ENCODE results near the gene FKRP. TPM values are rescaled to one million over a fixed set of nuclear protein-coding genes. Genes with fewer than 3 reads are reported as not detected.
A peak's percentile ranks its signal among the peaks of the same experiment; 100 is the strongest.

Gene FKRP
- total and polyA plus RNA-seq, 7 experiments from 2014 or later: 1.8 to 29.8 (median 19.6) TPM

- peak overlapping the region; percentile 89 to 99 (median 97) for H3K27ac Mint-ChIP-seq
- H3K9me3 Mint-ChIP-seq: no peaks in the 10 kb centered on the region
These were observed 27.5 kb upstream of the FKRP start for GRCh38 chr19:46718157-46718933.

GRCh38 chr19:46718934-46719622, 26.8 kb upstream of the FKRP start:
- ChIA-PET CTCF (interaction anchor here (1.2 kb wide), 1 partner anchor 14 kb away, joined by 8 read pairs; no protein-coding TSS in a partner anchor), POLR2A (interaction anchor here (0.6 to 1.1 kb wide), 4 partner anchors 15 to 443 kb away, joined by 3 to 6 read pairs (median 4); partner anchors contain the start of gene CALM3)
- no peaks in the 10 kb centered on the region for H3K9me3 ChIP-seq (ENCODE audit: control insufficient read depth in 2 of 3, low read length in 3 of 3)
- peak overlapping the region; percentile 98 for H3K27ac ChIP-seq (ENCODE audit: low read depth, low read length)
- no peaks in the 10 kb centered on the region for H3K9me3 Mint-ChIP-seq
- no peaks in the 10 kb centered on the region for H3K27me3 ChIP-seq (ENCODE audit: control insufficient read depth in 2 of 2, insufficient read depth in 2 of 2, low read length in 2 of 2)
- DNase-seq (no peak), ATAC-seq (no peak)
- H3K36me3 ChIP-seq (ENCODE audit: control insufficient read depth in 2 of 3, insufficient read depth in 3 of 3, low read length in 3 of 3): peaks cover 0 to 52% (median 0%) of the 10 kb centered on the region in 3 experiments
- no peaks in the 10 kb centered on the region for H3K27me3 Mint-ChIP-seq
- intact Hi-C loops (cut with micrococcal nuclease): loop anchor here (1.0 to 10.0 kb wide), 9 partner anchors 9 to 766 kb away; partner anchors contain the start of genes BBC3 (in 1 of the 2), CALM3 (in 1 of the 2), FKRP (in 1 of the 2) and INAFM1 (in 1 of the 2)
- peaks cover 29% of the 10 kb centered on the region in 2 donors for H3K4me1 ChIP-seq (ENCODE audit: control insufficient read depth in 2 of 2, insufficient read depth in 2 of 2, low read length in 2 of 2)
- no peak overlapping the region for H3K4me3 ChIP-seq (ENCODE audit: low read length)
- peak overlapping the region; percentile 36 to 98 (median 94) for H3K4me3 Mint-ChIP-seq
- peaks cover 25 to 45% (median 36%) of the 10 kb centered on the region in 7 donors for H3K4me1 Mint-ChIP-seq
- peak overlapping the region; percentile 28 to 99 (median 94) for H3K27ac Mint-ChIP-seq
- H3K36me3 Mint-ChIP-seq: peaks cover 0 to 36% (median 0%) of the 10 kb centered on the region in 5 donors

More at GRCh38 chr19:46718157-46718933, 27.5 kb upstream of the FKRP start:
- POLR2A ChIA-PET: interaction anchor here (0.6 to 1.1 kb wide), 5 partner anchors 10 to 443 kb away, joined by 3 to 6 read pairs (median 4); partner anchors contain the start of gene CALM3
- ATAC-seq (peak; percentile 51), DNase-seq (peak in 8 of 9 donors; percentile 60 to 75 (median 66))
- H3K27me3 Mint-ChIP-seq: no peaks in the 10 kb centered on the region
- peaks cover 0 to 39% (median 0%) of the 10 kb centered on the region in 5 donors for H3K36me3 Mint-ChIP-seq
- H3K4me3 Mint-ChIP-seq: peak overlapping the region; percentile 89 to 98 (median 95)
- no peaks in the 10 kb centered on the region for H3K27me3 ChIP-seq (ENCODE audit: control insufficient read depth in 2 of 2, insufficient read depth in 2 of 2, low read length in 2 of 2)
- intact Hi-C loops (cut with micrococcal nuclease): loop anchor here (1.0 to 10.0 kb wide), 9 partner anchors 10 to 766 kb away; partner anchors contain the start of genes BBC3 (in 1 of the 2), CALM3 (in 1 of the 2), FKRP (in 1 of the 2) and INAFM1 (in 1 of the 2)
- H3K4me3 ChIP-seq (ENCODE audit: low read length): peak overlapping the region; percentile 97
- peaks cover 29% of the 10 kb centered on the region in 2 donors for H3K4me1 ChIP-seq (ENCODE audit: control insufficient read depth in 2 of 2, insufficient read depth in 2 of 2, low read length in 2 of 2)
- H3K36me3 ChIP-seq (ENCODE audit: control insufficient read depth in 2 of 3, insufficient read depth in 3 of 3, low read length in 3 of 3): peaks cover 0 to 45% (median 0%) of the 10 kb centered on the region in 3 experiments
- H3K27ac ChIP-seq (ENCODE audit: low read depth, low read length): peak overlapping the region; percentile 98
- H3K4me1 Mint-ChIP-seq: peaks cover 28 to 49% (median 42%) of the 10 kb centered on the region in 7 donors
- no peaks in the 10 kb centered on the region for H3K9me3 ChIP-seq (ENCODE audit: control insufficient read depth in 2 of 3, low read length in 3 of 3)
- CTCF ChIA-PET: interaction anchor here (0.6 to 1.2 kb wide), 5 partner anchors 10 to 1290 kb away, joined by 3 to 8 read pairs (median 4); no protein-coding TSS in a partner anchor

GRCh38 chr19:46719629-46720502, 26.0 kb upstream of the FKRP start:
- CTCF ChIA-PET: no interaction called here

DNA sequence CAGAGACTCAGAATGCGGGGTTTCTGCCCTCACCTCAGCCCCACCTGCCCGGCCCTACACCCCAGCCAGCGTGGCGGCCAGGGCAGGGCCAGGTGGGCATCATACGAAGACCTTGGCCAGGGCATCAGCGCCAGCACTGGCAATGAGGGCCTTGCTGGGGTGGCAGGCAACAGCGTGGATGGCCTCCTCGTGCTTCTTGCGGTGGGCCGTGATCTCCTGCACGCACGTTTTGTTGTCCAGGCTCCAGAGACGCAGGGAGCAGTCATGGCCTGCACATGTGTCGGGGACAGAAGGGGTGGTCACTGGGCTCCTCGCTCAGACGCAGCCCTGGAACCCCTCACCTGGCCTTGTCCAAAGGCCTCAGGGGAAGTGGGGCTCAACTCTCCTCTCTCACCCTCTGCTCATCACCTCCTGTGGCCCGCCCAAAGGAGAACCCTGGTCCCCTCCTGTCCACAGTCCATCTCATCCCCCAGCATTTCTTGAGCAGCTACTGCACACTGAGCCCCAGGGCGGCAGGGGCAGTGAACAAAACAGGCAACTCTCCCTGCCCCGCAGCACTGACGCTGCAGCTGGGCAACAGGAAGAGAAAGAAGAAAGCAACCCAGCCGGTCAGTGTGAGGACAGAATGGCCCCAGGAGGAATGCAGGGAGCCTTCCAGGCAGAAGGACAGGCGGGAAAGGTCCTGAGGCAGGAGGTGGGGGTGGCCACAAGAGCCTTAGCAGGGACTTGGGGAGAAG, 25.2 kb upstream of the FKRP start:
- Mint-ChIP-seq H3K36me3 (peaks cover 0 to 30% (median 2%) of the 10 kb centered on the region in 5 donors), H3K4me1 (peaks cover 21 to 37% (median 25%) of the 10 kb centered on the region in 7 donors), H3K4me3 (peak overlapping the region in 2 of 10 donors; percentile 21 to 42), H3K27ac (no peak overlapping the region), H3K27me3 (no peaks in the 10 kb centered on the region), H3K9me3 (no peaks in the 10 kb centered on the region)
- ChIA-PET POLR2A (interaction anchor here (0.7 kb wide), 1 partner anchor 84 kb away, joined by 3 read pairs; no protein-coding TSS in a partner anchor), CTCF (no interaction called here)
- Histone ChIP-seq H3K27me3 (ENCODE audit: control insufficient read depth in 2 of 2, insufficient read depth in 2 of 2, low read length in 2 of 2) (no peaks in the 10 kb centered on the region), H3K36me3 (ENCODE audit: control insufficient read depth in 2 of 3, insufficient read depth in 3 of 3, low read length in 3 of 3) (peaks cover 0 to 68% (median 3%) of the 10 kb centered on the region in 3 experiments), H3K4me3 (ENCODE audit: low read length) (no peak overlapping the region), H3K27ac (ENCODE audit: low read depth, low read length) (no peak overlapping the region), H3K9me3 (ENCODE audit: control insufficient read depth in 2 of 3, low read length in 3 of 3) (no peaks in the 10 kb centered on the region), H3K4me1 (ENCODE audit: control insufficient read depth in 2 of 2, insufficient read depth in 2 of 2, low read length in 2 of 2) (peaks cover 20% of the 10 kb centered on the region in 2 donors)
- intact Hi-C loops (cut with micrococcal nuclease): no loop called here
- DNase-seq: no peak
- no peak for ATAC-seq

More at GRCh38 chr19:46719629-46720502, 26.0 kb upstream of the FKRP start:
- peaks cover 25 to 26% of the 10 kb centered on the region in 2 donors for H3K4me1 ChIP-seq (ENCODE audit: control insufficient read depth in 2 of 2, insufficient read depth in 2 of 2, low read length in 2 of 2)
- H3K4me3 ChIP-seq (ENCODE audit: low read length): no peak overlapping the region
- H3K4me1 Mint-ChIP-seq: peaks cover 24 to 41% (median 31%) of the 10 kb centered on the region in 7 donors
- no peak overlapping the region for H3K27ac ChIP-seq (ENCODE audit: low read depth, low read length)
- ATAC-seq (no peak), DNase-seq (no peak)
- POLR2A ChIA-PET: interaction anchor here (0.6 kb wide), 1 partner anchor 14 kb away, joined by 3 read pairs; no protein-coding TSS in a partner anchor
- peak overlapping the region in 5 of 9 donors; percentile 3 to 98 (median 36) for H3K27ac Mint-ChIP-seq
- peaks cover 0 to 33% (median 0%) of the 10 kb centered on the region in 5 donors for H3K36me3 Mint-ChIP-seq
- intact Hi-C loops (cut with micrococcal nuclease): loop anchor here (1.0 to 10.0 kb wide), 6 partner anchors 8 to 765 kb away; partner anchors contain the start of genes BBC3 (in 1 of the 2), INAFM1 (in 1 of the 2), KPTN (in 1 of the 2) and ZC3H4 (in 1 of the 2)
- no peaks in the 10 kb centered on the region for H3K27me3 Mint-ChIP-seq
- peak overlapping the region in 6 of 10 donors; percentile 36 to 98 (median 72) for H3K4me3 Mint-ChIP-seq
- H3K9me3 ChIP-seq (ENCODE audit: control insufficient read depth in 2 of 3, low read length in 3 of 3): no peaks in the 10 kb centered on the region
- no peaks in the 10 kb centered on the region for H3K27me3 ChIP-seq (ENCODE audit: control insufficient read depth in 2 of 2, insufficient read depth in 2 of 2, low read length in 2 of 2)
- no peaks in the 10 kb centered on the region for H3K9me3 Mint-ChIP-seq
- peaks cover 0 to 60% (median 0%) of the 10 kb centered on the region in 3 experiments for H3K36me3 ChIP-seq (ENCODE audit: control insufficient read depth in 2 of 3, insufficient read depth in 3 of 3, low read length in 3 of 3)

DNA sequence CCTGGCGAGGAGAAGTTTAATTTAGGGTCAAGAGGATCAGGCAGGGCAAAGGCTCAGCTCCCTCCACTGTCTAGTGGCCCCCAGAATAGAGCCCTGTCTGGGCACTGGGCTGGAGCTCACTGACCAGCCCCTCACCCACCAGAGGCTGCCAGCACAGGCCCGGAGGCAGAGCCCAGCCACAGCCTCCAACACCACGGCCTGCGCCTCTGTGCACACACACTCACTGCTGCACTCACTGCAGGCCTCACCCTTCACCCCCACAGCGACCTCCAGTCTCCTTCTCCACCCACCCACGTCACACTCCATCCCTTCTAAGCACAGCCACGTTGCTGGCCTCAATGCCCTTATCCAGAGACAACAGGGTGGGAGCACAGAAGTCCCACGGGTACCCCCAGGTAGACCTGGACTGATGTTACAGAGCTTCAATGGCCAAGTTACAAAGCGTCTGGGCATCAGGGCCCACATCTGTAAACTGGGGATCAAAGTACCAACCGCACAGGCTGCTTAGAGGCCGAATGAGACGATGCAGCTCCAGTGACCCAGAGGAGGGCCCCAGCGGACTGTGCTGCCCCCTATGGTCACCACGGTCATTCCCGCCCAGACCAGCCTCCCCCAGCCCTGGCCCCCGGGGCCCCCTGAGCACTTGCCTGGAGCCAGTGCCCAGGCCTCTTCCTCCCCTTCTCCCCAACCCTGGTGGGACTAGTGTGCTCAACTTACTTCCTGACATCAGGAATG, 24.4 kb upstream of the FKRP start:
- Mint-ChIP-seq H3K4me1 (peaks cover 21 to 35% (median 25%) of the 10 kb centered on the region in 7 donors), H3K9me3 (no peaks in the 10 kb centered on the region), H3K27me3 (no peaks in the 10 kb centered on the region), H3K36me3 (peaks cover 0 to 31% (median 7%) of the 10 kb centered on the region in 5 donors), H3K4me3 (peak overlapping the region in 1 of 10 donors; percentile 49), H3K27ac (peak overlapping the region in 1 of 9 donors; percentile 69)
- ChIA-PET POLR2A (interaction anchor here (0.7 kb wide), 1 partner anchor 84 kb away, joined by 3 read pairs; no protein-coding TSS in a partner anchor), CTCF (interaction anchor here (1.0 kb wide), 1 partner anchor 17 kb away, joined by 3 read pairs; no protein-coding TSS in a partner anchor)
- intact Hi-C loops (cut with micrococcal nuclease): no loop called here
- DNase-seq (no peak), ATAC-seq (no peak)
- H3K4me1 ChIP-seq (ENCODE audit: control insufficient read depth in 2 of 2, insufficient read depth in 2 of 2, low read length in 2 of 2): peaks cover 20% of the 10 kb centered on the region in 2 donors
- H3K9me3 ChIP-seq (ENCODE audit: control insufficient read depth in 2 of 3, low read length in 3 of 3): no peaks in the 10 kb centered on the region
- peaks cover 0 to 74% (median 5%) of the 10 kb centered on the region in 3 experiments for H3K36me3 ChIP-seq (ENCODE audit: control insufficient read depth in 2 of 3, insufficient read depth in 3 of 3, low read length in 3 of 3)
- no peak overlapping the region for H3K27ac ChIP-seq (ENCODE audit: low read depth, low read length)
- H3K4me3 ChIP-seq (ENCODE audit: low read length): no peak overlapping the region
- no peaks in the 10 kb centered on the region for H3K27me3 ChIP-seq (ENCODE audit: control insufficient read depth in 2 of 2, insufficient read depth in 2 of 2, low read length in 2 of 2)
